HG03060 (cell line): ENCODE results near the gene LIN37.
"Not testable (repeated sequence)": the region's sequence is repeated elsewhere in the genome, so short reads cannot be mapped to it uniquely, and the experiment has no call there.

Experiments used
- ATAC-seq: cut with Tn5 transposase; IDR thresholded peaks from one replicate; pipeline ENCODE4 v1.9.1; 2021; ENCODE audit warnings: low read depth, moderate number of reproducible peaks; ENCODE audit not compliant: unreplicated experiment

The LIN37 gene

DNA sequence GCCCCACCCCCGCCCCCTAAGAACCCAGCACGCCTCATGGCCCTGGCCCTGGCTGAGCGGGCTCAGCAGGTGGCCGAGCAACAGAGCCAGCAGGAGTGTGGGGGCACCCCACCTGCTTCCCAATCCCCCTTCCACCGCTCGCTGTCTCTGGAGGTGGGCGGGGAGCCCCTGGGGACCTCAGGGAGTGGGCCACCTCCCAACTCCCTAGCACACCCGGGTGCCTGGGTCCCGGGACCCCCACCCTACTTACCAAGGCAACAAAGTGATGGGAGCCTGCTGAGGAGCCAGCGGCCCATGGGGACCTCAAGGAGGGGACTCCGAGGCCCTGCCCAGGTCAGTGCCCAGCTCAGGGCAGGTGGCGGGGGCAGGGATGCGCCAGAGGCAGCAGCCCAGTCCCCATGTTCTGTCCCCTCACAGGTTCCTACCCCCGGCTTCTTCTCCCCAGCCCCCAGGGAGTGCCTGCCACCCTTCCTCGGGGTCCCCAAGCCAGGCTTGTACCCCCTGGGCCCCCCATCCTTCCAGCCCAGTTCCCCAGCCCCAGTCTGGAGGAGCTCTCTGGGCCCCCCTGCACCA is 38.9 kb downstream of the LIN37 start:
- ATAC-seq: no peak

DNA sequence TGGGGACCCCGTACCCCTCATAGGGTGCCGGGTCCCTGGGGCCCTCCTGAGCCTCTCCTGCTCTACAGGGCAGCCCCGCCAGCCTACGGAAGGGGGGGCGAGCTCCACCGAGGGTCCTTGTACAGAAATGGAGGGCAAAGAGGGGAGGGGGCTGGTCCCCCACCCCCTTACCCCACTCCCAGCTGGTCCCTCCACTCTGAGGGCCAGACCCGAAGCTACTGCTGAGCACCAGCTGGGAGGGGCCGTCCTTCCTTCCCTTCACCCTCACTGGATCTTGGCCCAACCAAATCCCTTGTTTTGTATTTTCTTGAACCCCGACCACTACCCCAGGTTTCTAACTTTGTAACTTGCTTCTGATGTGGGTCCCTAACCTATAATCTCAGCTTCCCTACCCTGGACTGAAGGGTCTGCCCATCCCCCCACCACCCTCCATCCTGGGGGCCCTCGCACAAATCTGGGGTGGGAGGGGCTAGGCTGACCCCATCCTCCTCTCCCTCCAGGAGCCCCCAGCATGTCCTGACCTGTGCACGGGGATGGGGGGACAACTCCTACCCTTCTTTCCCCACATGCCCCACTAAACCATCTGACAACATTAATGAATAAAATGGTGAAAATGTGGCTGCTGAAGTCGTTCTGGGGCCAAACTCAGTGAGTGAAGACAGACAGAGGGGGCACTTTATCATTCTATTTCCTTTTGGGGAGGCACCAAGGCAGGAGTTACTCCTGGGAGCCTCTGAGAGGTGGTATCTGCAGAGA is 40.0 kb downstream of the LIN37 start:
- no peak for ATAC-seq

DNA sequence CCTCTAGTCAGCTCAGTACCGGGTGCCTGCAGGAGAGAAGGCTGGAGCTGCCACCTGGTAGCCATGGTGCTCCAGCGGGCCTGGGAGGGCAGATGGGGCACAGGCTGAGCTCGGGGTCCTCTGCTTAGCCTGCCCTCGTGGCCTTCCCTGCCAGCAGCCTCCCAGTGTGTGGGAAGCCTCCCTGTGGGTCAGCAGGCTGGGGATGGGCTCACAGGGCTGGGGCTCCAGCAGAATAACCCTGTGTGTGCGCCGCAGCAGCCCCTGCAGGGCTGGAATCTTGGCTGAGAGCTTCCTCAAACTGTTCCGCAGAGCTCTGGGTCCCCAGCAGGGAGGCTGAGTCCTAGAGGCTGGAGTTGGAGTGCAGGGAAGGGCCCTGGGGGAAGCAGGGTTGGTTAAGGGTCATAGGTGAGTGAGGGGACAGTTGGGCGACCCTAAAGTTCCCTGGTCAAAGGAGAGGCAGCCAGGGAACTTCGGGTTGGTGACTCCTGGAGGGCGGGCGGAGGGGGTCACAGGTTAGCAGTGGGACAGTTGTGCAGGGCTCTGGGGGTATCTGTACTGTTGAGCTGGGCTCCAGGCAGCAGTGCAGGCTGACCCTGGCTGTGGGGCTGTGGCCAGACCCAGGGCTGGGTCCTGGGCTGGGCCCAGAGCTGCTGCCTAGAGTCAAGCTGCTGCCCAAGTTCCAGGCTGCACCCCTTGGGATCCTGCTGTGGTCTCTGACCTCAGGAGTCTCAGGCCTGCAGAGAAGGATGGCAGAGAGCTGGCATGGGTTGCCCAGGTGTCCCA is 41.0 kb downstream of the LIN37 start:
- no peak for ATAC-seq

DNA sequence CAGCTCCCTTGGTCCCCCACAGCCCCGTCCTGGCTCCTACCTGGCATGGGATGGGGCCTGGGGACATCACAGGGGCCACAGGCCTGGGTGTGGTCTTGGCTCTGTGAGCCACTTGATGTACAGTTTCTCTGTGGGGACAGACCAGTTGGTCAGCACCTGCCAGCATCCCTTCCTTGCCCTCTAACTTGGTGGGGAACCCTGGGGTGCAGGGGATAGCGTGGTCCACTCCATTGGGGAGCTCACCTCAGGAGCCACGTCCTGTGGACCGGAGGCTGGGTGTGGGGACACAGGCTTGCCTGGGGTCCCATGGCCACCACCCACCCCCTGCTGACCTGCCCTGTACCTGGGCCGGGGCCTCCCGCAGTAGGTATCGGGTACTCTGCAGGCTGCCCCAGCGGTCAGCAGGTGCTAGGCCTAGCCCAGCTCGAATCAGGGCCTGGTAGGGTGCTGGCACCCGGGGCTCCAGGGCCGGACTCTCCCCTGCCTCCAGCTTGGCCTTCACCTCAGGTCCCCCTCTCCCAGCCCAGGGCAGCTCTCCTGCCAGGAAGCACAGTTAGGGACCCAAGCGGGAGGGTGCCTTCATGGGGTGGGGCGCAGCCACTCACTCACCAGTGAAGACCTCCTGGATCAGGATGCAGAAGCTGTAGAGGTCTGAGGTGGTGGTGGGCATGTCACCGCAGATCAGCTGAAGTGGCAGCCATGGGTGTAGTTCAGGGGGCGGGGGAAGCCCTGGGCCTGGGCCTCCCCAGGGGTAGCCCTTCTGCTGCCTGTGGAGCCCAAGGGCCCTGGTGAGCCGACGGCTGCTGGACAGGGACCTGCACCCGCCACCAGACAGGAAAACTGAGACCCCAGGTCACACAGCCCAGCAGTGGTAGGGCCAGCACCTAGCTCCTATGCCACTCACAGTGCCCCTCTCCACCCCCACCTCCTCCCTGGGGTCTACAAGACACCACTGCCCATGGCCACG is 41.9 kb downstream of the LIN37 start:
- no peak for ATAC-seq

DNA sequence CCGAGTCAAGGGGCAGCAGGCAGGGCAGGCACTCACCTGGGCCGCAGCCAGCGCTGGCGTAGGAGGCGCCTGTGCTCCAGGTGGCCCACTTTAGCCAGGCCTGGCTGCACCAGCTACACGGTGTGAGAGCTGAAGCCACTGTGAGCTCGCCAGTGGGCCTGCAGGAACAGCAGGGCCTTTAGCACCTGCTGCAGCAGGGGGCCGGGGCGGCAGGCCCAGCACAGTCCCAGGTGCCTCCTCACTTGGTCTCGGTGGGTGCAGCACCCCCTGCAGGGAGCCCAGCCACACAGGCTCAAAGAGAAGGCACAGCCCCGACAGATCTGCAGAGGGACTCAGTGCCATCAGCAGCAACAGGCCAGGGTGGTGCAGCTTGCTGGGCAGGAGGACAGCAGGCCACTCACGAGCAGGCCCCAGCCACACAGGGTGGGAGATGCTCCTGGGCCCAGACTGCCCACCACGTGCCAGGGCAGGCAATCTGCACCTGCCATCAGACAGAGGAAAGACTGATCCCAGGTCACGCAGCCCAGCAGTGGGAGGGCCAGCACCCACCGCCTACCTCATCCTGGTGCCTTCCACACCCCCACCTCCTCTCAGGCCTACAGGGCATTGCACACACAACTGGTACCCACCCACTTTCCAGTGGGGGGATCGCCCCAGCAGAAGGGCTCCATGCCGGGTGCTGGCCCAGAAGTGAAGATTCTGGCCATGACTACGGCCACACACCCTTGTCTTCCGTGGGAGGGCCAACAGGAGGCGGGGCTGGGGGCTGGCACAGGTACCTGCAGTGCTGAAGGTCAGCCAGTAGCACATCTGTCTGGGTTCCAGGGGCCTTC is 42.8 kb downstream of the LIN37 start:
- no peak for ATAC-seq

DNA sequence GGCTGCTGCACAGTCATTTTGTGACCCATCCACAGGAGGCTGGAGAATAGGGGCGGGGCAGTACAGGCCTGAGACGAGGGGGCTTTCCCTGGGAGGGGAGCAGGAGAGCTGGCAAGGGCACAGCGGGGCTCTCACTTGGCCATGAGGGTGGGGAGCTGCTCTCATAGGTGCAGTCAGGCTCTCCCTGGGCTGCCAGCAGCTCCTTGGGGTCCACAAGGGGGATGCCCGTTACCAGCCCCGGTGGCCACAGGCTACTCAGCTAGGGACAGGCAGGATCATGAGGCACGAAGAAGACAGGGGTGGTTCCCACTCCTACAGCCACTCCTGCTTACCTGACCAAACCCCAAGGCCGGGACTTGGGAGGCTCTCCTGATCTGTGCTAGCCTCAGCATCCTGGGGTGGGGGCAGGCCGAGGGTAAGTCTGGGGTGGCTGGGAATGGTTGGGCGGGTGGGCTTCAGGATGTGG is 43.5 kb downstream of the LIN37 start:
- ATAC-seq: no peak

DNA sequence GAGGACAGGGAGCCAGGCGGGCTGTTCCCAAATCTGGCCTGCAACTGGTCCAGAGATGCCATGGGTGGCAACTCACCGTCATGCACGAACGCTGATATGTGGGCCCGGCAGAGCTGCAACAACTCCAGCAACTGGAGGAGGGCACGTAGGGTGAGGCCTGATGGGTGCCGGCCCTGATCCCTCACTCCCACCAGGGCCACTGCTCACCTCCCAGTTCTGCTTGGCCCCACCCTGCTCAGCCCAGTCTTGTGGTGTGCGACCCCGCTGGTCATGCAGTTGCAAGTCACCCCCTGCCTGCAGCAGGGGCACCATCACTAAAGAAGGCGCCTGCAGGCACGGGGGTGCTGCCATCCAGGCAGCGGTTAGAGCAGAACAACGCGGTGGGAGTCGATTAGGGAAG is 43.9 kb downstream of the LIN37 start:
- ATAC-seq: no peak

DNA sequence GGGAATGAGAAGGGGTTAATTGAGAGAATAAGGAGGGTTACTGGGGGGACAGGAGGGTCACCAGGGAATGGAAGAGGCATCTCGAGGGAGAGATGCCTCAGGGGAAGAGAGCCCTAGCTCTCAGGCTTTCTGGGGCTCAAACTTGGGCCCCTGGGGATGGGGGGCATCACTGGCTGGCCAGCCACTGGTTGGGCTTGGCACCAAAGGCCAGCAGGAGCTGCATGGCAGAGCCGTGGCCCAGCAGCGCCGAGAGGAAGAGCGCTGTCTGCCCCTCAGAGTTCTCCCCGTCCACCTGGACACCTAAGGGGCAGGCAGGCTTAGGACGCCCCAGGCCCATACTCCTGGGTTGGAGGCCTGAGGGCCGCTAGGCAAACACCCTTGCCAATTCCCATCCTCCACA is 44.5 kb downstream of the LIN37 start:
- ATAC-seq: no peak

DNA sequence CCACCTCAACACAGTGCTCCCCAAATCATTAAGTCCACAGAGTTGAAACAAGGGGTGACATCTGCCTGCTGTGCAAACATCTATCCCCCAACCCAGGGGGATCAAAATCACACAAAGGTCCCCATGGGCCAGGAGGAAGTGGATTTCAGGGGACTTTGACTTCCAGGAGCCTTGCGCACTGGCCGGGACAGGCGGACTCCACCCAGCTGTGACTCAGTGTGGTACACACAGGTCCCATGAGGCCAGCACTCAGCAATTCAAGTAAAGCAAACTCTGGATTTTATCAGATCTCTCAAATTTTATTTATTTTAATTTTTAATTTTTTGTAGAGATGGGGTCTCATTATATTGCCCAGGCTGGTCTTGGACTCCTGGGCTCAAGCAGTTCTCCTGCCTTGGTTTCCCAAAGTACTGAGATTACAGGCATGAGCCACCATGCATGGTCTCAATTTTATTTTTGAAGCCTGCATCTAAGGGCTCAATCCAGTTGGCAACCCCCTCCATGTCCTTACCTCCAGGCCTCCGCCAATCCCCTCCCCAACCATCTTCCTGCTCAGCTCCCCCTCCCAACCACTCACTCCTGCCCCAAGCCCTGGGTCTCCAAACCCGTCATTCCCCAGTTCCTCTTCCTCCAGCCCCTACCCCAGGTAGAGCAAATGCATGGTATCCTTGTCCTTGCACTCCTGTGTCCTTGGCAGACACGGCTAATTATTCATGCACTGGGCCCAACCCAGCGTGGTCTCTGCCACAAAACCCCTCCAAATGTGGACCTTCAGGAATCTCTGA is 45.2 kb downstream of the LIN37 start:
- no peak for ATAC-seq

DNA sequence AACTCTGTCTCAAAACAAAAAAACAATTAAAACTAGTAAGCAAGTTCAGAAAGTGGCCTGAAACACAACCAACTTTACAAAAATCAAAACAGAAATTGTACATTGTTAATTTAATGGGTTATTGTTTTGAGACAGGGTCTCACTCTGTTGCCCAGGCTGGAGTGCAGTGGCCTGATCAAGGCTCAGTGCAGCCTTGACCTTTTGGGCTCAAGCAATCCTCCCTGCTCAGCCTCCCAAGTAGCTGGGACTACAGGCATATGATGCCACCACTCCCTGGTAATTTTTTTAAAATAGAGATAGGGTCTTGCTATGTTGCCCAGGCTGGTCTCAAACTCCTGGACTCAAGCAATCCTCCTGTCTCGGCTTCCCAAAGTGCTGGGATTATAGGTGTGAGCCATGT is 47.2 kb downstream of the LIN37 start:
- not testable (repeated sequence) for ATAC-seq

DNA sequence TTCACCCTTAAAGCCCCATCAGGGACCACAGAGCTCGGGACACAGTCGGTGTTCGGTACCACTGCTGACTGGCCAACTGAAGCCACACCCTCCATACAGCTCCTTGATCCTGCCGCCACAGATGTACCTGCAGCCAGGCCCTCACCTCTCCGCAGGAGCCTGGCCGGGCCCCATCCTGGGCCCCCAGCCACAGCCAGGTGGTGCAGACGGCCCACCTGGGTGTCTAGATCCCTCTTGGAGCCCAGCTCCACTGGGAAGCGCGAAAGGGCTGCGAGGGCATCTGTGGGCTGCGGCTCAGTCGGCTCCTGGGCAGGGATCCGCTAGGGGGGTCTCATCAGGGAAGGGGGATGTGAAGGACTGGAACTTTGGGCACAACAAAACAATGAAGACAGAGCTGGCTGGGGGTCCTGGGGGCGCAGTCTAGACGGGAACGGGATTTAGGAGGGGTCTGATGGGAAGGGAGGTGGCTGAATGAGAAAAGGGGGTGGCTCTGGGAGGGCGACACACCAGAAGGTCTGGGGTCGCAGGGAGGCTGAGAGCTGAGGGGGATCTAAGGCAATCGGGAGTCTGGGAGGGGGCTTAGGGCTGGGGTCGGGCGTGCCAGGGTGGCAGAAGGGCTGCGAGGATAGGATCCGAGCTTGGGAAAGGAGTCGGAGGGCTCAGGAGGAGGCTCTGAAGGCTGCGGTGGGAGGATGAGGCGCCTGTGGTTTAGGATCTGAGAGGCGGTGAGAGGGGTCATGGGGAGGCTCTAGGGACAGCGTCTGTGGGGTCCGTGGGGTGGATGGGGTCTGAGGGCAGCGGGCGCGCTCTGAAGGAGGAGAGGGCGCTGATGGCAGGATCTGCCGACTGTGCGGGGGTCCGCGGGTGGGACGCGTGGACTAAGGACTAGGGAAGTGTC is 48.5 kb downstream of the LIN37 start:
- ATAC-seq: no peak

DNA sequence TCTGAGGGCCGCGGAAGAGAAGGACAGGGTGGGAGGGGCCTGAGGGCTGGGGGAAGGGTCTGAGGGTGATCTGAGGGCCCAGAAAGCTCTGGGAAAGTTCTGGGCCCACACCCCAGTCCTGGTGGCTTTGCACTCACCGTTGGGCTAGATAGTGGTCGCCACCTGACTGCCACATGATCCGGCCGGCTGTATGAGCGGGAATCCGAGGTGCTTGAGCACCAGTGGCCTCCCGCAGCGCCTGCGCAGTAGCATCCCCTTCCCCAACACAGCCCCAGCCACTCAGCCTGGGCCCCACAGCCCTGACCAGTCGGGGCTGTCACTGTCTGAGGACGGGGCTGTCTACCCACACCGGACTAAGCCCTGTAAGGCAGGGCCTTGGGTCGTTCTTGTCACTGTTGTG is 49.3 kb downstream of the LIN37 start:
- ATAC-seq: no peak

DNA sequence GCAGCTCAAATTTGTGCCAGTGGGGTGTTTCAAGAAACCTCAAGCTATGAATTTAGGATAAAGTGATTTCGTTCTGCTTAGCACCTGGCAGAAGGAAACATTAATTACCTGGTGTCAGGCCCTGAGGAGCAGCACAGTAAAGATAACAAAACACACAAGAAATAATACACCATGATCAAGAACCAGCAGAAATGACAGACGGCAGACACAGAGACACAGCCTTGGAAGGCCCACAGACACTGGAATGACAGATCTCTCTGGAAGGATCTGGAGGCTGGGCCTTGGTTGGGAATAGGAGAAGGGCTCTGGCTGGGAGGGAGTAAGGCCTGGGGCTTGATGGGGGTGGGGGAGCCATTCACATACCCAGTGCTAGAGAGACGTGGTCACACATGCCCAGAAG is 53.5 kb downstream of the LIN37 start:
- ATAC-seq: no peak
